Cardiac fibroblast (primary cell): ENCODE measurements around the gene ZNF580.
A peak's percentile ranks its signal among the peaks of the same experiment; 100 is the strongest.

ENCODE experiments used
- DNase-seq, 2 donors: peaks; one replicate each; pipeline versions ENCODE4 v3.0.0 to v3.0.0-alpha.2; 2010; ENCODE audit warnings: low read depth in 2 of 2
- H3K4me3 ChIP-seq, 2 donors: replicated peaks in 1 of 2; 1 replicate in 1 of 2; 2 replicates in 1 of 2; pipeline ENCODE4 v1.5.1; 2011; ENCODE audit warnings: low read depth in 2 of 2, low read length in 2 of 2, mild to moderate bottlenecking in 2 of 2, moderate library complexity in 1 of 2
- CTCF ChIP-seq: IDR thresholded peaks from one replicate; pipeline ENCODE4 v1.5.1; 2011; ENCODE audit warnings: low read depth, mild to moderate bottlenecking, low read length, inconsistent platforms

The ZNF580 gene

GRCh38 chr19:55597501-55597921, 43.3 kb upstream of the ZNF580 start:
- DNase-seq = no peak
- TF ChIP-seq CTCF = no peak
- no peak overlapping the region for H3K4me3 ChIP-seq

- DNase-seq = no peak
- no peak for TF ChIP-seq CTCF
- H3K4me3 ChIP-seq = no peak overlapping the region
Observed at GRCh38 chr19:55598034-55598433, 42.8 kb upstream of the ZNF580 start.

- TF ChIP-seq CTCF = no peak
- peak; percentile 98 to 99 for DNase-seq
- H3K4me3 ChIP-seq = peak overlapping the region; percentile 68 to 83
Observed at GRCh38 chr19:55598719-55599467, 41.9 kb upstream of the ZNF580 start.

GRCh38 chr19:55599468-55599841, 41.3 kb upstream of the ZNF580 start, which contains the start of gene FIZ1:
Gene FIZ1, minus strand, starts transcription at chr19:55599517. Its CDS starts 1,652 bp downstream, at chr19:55597865.
- peak within 1 kb of the TSS; percentile 68 to 83 for H3K4me3 ChIP-seq
- peak; percentile 99 to 100 for DNase-seq
- TF ChIP-seq CTCF = no peak

GRCh38 chr19:55599842-55600661, 40.8 kb upstream of the ZNF580 start, which contains the start of gene ZNF524:
Gene ZNF524, plus strand, starts transcription at chr19:55600288. Its CDS starts 1,825 bp downstream, at chr19:55602113.
- peak; percentile 89 to 93 for DNase-seq
- TF ChIP-seq CTCF = no peak
- peak within 1 kb of the TSS; percentile 68 to 83 for H3K4me3 ChIP-seq

- DNase-seq = no peak
- TF ChIP-seq CTCF = no peak
- peak overlapping the region; percentile 60 to 83 for H3K4me3 ChIP-seq
Observed at GRCh38 chr19:55600662-55601028, 40.2 kb upstream of the ZNF580 start.
